ENCODE measurements around the gene HS1BP3. TPM values are rescaled to one million over a fixed set of nuclear protein-coding genes. Genes with fewer than 3 reads are reported as not detected.

Gene HS1BP3
- total and polyA plus RNA-seq, 2 of the 13 experiments (the other 11 are each of a cell fraction or from before 2014, with no cell fraction given), result 15.2 to 22.0 TPM

DNA sequence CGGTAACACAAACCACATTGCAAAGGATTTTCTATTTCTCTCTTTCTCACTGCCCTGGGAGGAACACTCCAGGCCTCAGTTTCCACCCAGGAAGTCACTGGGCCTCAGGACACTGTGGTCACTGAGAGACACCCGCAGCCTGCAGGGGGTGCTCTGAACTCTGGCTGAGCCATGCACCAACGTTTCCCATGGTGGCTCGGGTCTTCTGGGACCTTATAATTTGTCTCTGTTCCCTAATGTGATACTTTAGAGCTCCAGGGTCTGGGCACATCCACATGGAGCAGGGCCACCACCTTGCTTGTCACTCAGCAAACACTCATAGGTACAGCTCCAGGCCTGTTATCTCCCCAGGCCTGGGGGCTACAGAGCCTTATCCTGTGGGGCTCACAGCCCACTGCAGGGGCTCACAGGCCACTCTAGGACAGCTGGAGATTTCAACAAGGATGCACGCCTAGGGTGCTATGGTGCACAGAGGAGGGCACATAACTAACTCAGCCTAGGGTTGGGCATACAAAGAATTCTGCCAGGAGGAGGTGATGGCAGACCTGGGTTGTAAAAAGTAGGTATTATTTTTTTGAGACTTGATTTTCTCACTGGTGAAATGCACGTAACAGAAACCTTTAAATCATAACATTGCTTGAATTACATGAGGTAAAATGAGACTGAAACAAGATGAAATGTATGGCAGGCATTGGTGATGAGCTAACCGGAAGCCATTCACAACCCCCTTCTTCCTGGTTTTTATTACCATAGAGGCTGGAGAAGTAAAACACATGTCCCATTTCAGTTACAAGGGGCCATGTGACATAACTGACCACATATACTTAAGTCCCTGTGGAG lies 3.0 kb upstream of the HS1BP3 start:
- BruUV-seq (replicated peaks), result no TSS peak
- Histone ChIP-seq H3K27me3 (ENCODE audit: control insufficient read depth in 1 of 2, insufficient read depth in 2 of 2, low read length in 2 of 2) (peaks cover 8 to 29% of the 10 kb centered on the region in 2 experiments; a peak in 4 of 5 replicates), H3K9me3 (ENCODE audit: low read length) (no peaks in the 10 kb centered on the region), H3K4me1 (ENCODE audit: insufficient read depth, low read length) (peaks cover 43% of the 10 kb centered on the region), H2AFZ (ENCODE audit: low read length) (no peak overlapping the region), H4K20me1 (ENCODE audit: insufficient read depth, low read length) (no peaks in the 10 kb centered on the region), H3K79me2 (ENCODE audit: insufficient read depth, low read length) (peaks cover 6% of the 10 kb centered on the region), H3K36me3 (replicated peaks in 1 of 2; ENCODE audit: control insufficient read depth in 1 of 2, insufficient read depth in 2 of 2, low read length in 2 of 2) (no peaks in the 10 kb centered on the region), H3K27ac (ENCODE audit: extremely low read length, insufficient read depth, low read length) (no peak overlapping the region), H3K4me2 (ENCODE audit: low read depth, low read length) (no peak overlapping the region), H3K4me3 (replicated peaks in 1 of 3; ENCODE audit: insufficient read depth in 1 of 3, low read depth in 2 of 3, low read length in 3 of 3) (no peak overlapping the region), H3K9ac (ENCODE audit: insufficient read depth, low read depth, low read length) (no peak overlapping the region)
- whole genome bisulfite sequencing (ENCODE audit: low lambda C conversion rate), result 61% methylated on average over 7 of the region's 7 CpGs
- ChIA-PET POLR2A (interaction anchor here (0.5 to 1.1 kb wide), 3 partner anchors 21 to 210 kb away, joined by 3 to 5 read pairs (median 3); no protein-coding TSS in a partner anchor), CTCF (ENCODE audit: low intra/inter-chr PET ratio, low total read pairs) (no interaction called here)
- intact Hi-C loops (cut with micrococcal nuclease; ENCODE audit: unreplicated experiment), result no loop called here
- in situ Hi-C loops (cut with HindIII; ENCODE audit: extremely low pct_ligation_motif_present, low pct_unique_long_range_greater_than_20kb), result loop anchor here (25.0 kb wide), 1 partner anchor 308 kb away; no protein-coding TSS in a partner anchor
- ATAC-seq (no peak), DNase-seq (ENCODE audit: low spot score) (no peak), FAIRE-seq (no peak)
- no peak for TF ChIP-seq TP53 (CRISPR knock-in tag; conservative IDR thresholded peaks at IDR 0.05)
- TF ChIP-seq TCF7 (IDR thresholded peaks at IDR 0.05; ENCODE audit: low read depth), result no peak
- no peak for TF ChIP-seq KLF16 (CRISPR knock-in tag; IDR thresholded peaks at IDR 0.05)
- TF ChIP-seq ZNF12 (CRISPR knock-in tag; IDR thresholded peaks at IDR 0.05), result no peak
- no peak for TF ChIP-seq KDM6A (CRISPR knock-in tag; IDR thresholded peaks at IDR 0.05; ENCODE audit: low read depth)
- TF ChIP-seq, protein P1, sequence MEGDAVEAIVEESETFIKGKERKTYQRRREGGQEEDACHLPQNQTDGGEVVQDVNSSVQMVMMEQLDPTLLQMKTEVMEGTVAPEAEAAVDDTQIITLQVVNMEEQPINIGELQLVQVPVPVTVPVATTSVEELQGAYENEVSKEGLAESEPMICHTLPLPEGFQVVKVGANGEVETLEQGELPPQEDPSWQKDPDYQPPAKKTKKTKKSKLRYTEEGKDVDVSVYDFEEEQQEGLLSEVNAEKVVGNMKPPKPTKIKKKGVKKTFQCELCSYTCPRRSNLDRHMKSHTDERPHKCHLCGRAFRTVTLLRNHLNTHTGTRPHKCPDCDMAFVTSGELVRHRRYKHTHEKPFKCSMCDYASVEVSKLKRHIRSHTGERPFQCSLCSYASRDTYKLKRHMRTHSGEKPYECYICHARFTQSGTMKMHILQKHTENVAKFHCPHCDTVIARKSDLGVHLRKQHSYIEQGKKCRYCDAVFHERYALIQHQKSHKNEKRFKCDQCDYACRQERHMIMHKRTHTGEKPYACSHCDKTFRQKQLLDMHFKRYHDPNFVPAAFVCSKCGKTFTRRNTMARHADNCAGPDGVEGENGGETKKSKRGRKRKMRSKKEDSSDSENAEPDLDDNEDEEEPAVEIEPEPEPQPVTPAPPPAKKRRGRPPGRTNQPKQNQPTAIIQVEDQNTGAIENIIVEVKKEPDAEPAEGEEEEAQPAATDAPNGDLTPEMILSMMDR (CRISPR knock-in tag; IDR thresholded peaks at IDR 0.05), result peak; percentile 39; the same call in 1 of the 2 replicates
- no peak for TF ChIP-seq RFX1 (IDR thresholded peaks at IDR 0.05)
- TF ChIP-seq, protein P2, sequence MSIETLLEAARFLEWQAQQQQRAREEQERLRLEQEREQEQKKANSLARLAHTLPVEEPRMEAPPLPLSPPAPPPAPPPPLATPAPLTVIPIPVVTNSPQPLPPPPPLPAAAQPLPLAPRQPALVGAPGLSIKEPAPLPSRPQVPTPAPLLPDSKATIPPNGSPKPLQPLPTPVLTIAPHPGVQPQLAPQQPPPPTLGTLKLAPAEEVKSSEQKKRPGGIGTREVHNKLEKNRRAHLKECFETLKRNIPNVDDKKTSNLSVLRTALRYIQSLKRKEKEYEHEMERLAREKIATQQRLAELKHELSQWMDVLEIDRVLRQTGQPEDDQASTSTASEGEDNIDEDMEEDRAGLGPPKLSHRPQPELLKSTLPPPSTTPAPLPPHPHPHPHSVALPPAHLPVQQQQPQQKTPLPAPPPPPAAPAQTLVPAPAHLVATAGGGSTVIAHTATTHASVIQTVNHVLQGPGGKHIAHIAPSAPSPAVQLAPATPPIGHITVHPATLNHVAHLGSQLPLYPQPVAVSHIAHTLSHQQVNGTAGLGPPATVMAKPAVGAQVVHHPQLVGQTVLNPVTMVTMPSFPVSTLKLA (IDR thresholded peaks at IDR 0.05), result peak; percentile 18; the same call in 1 of the 2 replicates
- TF ChIP-seq, protein P3, sequence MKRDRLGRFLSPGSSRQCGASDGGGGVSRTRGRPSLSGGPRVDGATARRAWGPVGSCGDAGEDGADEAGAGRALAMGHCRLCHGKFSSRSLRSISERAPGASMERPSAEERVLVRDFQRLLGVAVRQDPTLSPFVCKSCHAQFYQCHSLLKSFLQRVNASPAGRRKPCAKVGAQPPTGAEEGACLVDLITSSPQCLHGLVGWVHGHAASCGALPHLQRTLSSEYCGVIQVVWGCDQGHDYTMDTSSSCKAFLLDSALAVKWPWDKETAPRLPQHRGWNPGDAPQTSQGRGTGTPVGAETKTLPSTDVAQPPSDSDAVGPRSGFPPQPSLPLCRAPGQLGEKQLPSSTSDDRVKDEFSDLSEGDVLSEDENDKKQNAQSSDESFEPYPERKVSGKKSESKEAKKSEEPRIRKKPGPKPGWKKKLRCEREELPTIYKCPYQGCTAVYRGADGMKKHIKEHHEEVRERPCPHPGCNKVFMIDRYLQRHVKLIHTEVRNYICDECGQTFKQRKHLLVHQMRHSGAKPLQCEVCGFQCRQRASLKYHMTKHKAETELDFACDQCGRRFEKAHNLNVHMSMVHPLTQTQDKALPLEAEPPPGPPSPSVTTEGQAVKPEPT (CRISPR knock-in tag; IDR thresholded peaks at IDR 0.05; ENCODE audit: low read depth), result no peak
- TF ChIP-seq, protein P4, sequence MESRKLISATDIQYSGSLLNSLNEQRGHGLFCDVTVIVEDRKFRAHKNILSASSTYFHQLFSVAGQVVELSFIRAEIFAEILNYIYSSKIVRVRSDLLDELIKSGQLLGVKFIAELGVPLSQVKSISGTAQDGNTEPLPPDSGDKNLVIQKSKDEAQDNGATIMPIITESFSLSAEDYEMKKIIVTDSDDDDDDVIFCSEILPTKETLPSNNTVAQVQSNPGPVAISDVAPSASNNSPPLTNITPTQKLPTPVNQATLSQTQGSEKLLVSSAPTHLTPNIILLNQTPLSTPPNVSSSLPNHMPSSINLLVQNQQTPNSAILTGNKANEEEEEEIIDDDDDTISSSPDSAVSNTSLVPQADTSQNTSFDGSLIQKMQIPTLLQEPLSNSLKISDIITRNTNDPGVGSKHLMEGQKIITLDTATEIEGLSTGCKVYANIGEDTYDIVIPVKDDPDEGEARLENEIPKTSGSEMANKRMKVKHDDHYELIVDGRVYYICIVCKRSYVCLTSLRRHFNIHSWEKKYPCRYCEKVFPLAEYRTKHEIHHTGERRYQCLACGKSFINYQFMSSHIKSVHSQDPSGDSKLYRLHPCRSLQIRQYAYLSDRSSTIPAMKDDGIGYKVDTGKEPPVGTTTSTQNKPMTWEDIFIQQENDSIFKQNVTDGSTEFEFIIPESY (CRISPR knock-in tag; IDR thresholded peaks at IDR 0.05), result peak; percentile 100
- TF ChIP-seq ZNF260 (CRISPR knock-in tag; IDR thresholded peaks at IDR 0.05; ENCODE audit: borderline replicate concordance, low read depth), result no peak
- no peak for TF ChIP-seq RXRA (CRISPR knock-in tag; IDR thresholded peaks at IDR 0.05)
- no peak for TF ChIP-seq ZKSCAN8 (CRISPR knock-in tag; IDR thresholded peaks at IDR 0.05; ENCODE audit: borderline replicate concordance)
- TF ChIP-seq KLF12 (CRISPR knock-in tag; IDR thresholded peaks at IDR 0.05; ENCODE audit: borderline replicate concordance), result no peak
- TF ChIP-seq ZNF773 (CRISPR knock-in tag; IDR thresholded peaks at IDR 0.05; ENCODE audit: borderline replicate concordance), result no peak

Data from HepG2 (cell line).